CD4-positive, alpha-beta T cell treated with Interferon alpha-2 for 1 hour (primary cell): ENCODE results near the gene SPATA18.
"Not testable (repeated sequence)": the region's sequence is repeated elsewhere in the genome, so short reads cannot be mapped to it uniquely, and the experiment has no call there.

Experiments used
- DNase-seq, 2 donors: peaks; one replicate each; pipeline ENCODE4 v3.0.0-alpha.2; 2020 to 2022

The SPATA18 gene

GRCh38 chr4:52054254-52054653, 3.1 kb downstream of the SPATA18 start:
- DNase-seq: no peak

GRCh38 chr4:52057196-52057595, 6.1 kb downstream of the SPATA18 start:
- no peak for DNase-seq

- DNase-seq: no peak
These were observed 7.2 kb downstream of the SPATA18 start for GRCh38 chr4:52058275-52058674.

- DNase-seq: no peak
These were observed 8.3 kb downstream of the SPATA18 start for GRCh38 chr4:52059372-52059771.

- DNase-seq: no peak
These were observed 18.5 kb downstream of the SPATA18 start for GRCh38 chr4:52069571-52069970.

GRCh38 chr4:52071791-52072546, 20.9 kb downstream of the SPATA18 start:
- DNase-seq: no peak

- no peak for DNase-seq
These were observed 25.6 kb downstream of the SPATA18 start for GRCh38 chr4:52076731-52077130.

- DNase-seq: no peak
These were observed 28.6 kb downstream of the SPATA18 start for GRCh38 chr4:52079659-52080058.

GRCh38 chr4:52081216-52081615, 30.1 kb downstream of the SPATA18 start:
- DNase-seq: no peak

- not testable (repeated sequence) for DNase-seq
These were observed 35.3 kb downstream of the SPATA18 start for GRCh38 chr4:52086425-52086824.

- no peak for DNase-seq
These were observed 40.7 kb downstream of the SPATA18 start for GRCh38 chr4:52091801-52092200.

GRCh38 chr4:52093466-52093865, 42.4 kb downstream of the SPATA18 start:
- DNase-seq: no peak

- no peak for DNase-seq
These were observed 43.5 kb downstream of the SPATA18 start for GRCh38 chr4:52094376-52095145.

GRCh38 chr4:52095374-52095773, 44.3 kb downstream of the SPATA18 start:
- no peak for DNase-seq

- no peak for DNase-seq
These were observed 44.9 kb downstream of the SPATA18 start for GRCh38 chr4:52096048-52096447.

- DNase-seq: no peak
These were observed 47.5 kb downstream of the SPATA18 start for GRCh38 chr4:52098618-52099017.

GRCh38 chr4:52099860-52100461, 48.9 kb downstream of the SPATA18 start:
- no peak for DNase-seq

- DNase-seq: no peak
These were observed 51.5 kb downstream of the SPATA18 start for GRCh38 chr4:52102587-52102986.

GRCh38 chr4:52103319-52103718, 52.2 kb downstream of the SPATA18 start:
- DNase-seq: no peak

- DNase-seq: no peak
These were observed 54.2 kb downstream of the SPATA18 start for GRCh38 chr4:52105276-52105675.

GRCh38 chr4:52106191-52106590, 55.1 kb downstream of the SPATA18 start:
- DNase-seq: no peak

- no peak for DNase-seq
These were observed 55.6 kb downstream of the SPATA18 start for GRCh38 chr4:52106660-52107059.

GRCh38 chr4:52107336-52107735, 56.2 kb downstream of the SPATA18 start:
- DNase-seq: no peak

- DNase-seq: no peak
These were observed 56.6 kb downstream of the SPATA18 start for GRCh38 chr4:52107745-52108144.
